Sigmoid colon (tissue), 7 donors: ENCODE measurements around the gene ANGPTL4. TPM values are rescaled to one million over a fixed set of nuclear protein-coding genes. Genes with fewer than 3 reads are reported as not detected.
"Not testable (repeated sequence)": the region's sequence is repeated elsewhere in the genome, so short reads cannot be mapped to it uniquely, and the experiment has no call there.

ENCODE experiments used
- DNase-seq: peaks from one replicate; pipeline ENCODE4 v3.0.0-alpha.2; 2019
- H3K27ac ChIP-seq, 4 donors: fragments of 200-600 bp; sonication (generic); one replicate each; pipeline ENCODE4 v1.5.1; 2016 to 2019; ENCODE audit warnings: mild to moderate bottlenecking in 1 of 4
- H3K27me3 ChIP-seq, 3 donors: fragments of 200-600 bp; sonication (generic); one replicate each; pipeline ENCODE4 v1.5.1; 2019; ENCODE audit warnings: mild to moderate bottlenecking in 1 of 3
- H3K36me3 ChIP-seq, 4 donors: fragments of 200-600 bp; sonication (generic); one replicate each; pipeline ENCODE4 v1.5.1; 2016 to 2019
- H3K4me1 ChIP-seq, 4 donors: fragments of 200-600 bp; sonication (generic); one replicate each; pipeline ENCODE4 v1.5.1; 2017 to 2019
- H3K4me3 ChIP-seq, 4 donors: fragments of 200-600 bp; sonication (generic); one replicate each; pipeline ENCODE4 v1.5.1; 2017 to 2019; ENCODE audit warnings: mild to moderate bottlenecking in 2 of 4, moderate library complexity in 1 of 4
- H3K9me3 ChIP-seq, 4 donors: fragments of 200-600 bp in 3 of 4; sonication (generic) in 3 of 4; one replicate each; pipeline versions ENCODE4 v1.5.1 to v1.6.1; 2013 to 2019
- CTCF ChIP-seq, 4 experiments: fragments of 450-650 bp in 3 of 4; fragments of 200-600 bp in 1 of 4; IDR thresholded peaks; one replicate each; pipeline ENCODE4 v1.5.1; 2016 to 2019; ENCODE audit warnings: antibody characterized with exemption in 4 of 4, mild to moderate bottlenecking in 3 of 4, moderate library complexity in 2 of 4
- EP300 ChIP-seq, 4 donors: sonication (generic); formaldehyde crosslinking; IDR thresholded peaks; one replicate each; pipeline ENCODE4 v1.6.1; 2017; ENCODE audit warnings: antibody characterized with exemption in 4 of 4
- POLR2A ChIP-seq, 2 donors: fragments of 450-650 bp; IDR thresholded peaks; one replicate each; pipeline ENCODE4 v1.6.1; 2016; ENCODE audit warnings: antibody characterized with exemption in 2 of 2, mild to moderate bottlenecking in 2 of 2, moderate library complexity in 2 of 2
- POLR2AphosphoS5 ChIP-seq, 4 donors: sonication (generic); formaldehyde crosslinking; IDR thresholded peaks; one replicate each; pipeline ENCODE4 v1.6.1; 2017; ENCODE audit warnings: antibody characterized with exemption in 4 of 4
- WGBS, 2 donors: extraction: QIAGEN DNeasy Blood & Tissue Kit; methylation state at CpG; one replicate each; pipeline ENCODE4 v1.1.7; 2013; 5-methylcytosine and 5-hydroxymethylcytosine counted together
- intact Hi-C: fragments of 100-400 bp; cut with DNase I; formaldehyde crosslinking; loops from one replicate; pipeline ENCODE4 v1.15.1; 2023
- polyA plus RNA-seq, 3 donors: library from polyadenylated mRNA; stranded (reverse); fragments of 200-250 nt; gene quantifications; one replicate each; pipeline ENCODE4 v1.2.3, GENCODE V29; 2013
- total RNA-seq, 4 donors: library from RNA; depleted of rRNA; stranded (reverse); fragments of >200 nt; gene quantifications; one replicate each; pipeline ENCODE4 v1.1.0, GENCODE V29; 2016
- donor health status: healthy with polysubstance abuse.
- donor health status: Bipolar disorder and iron deficiency.
- donor health status: healthy.

ANGPTL4 gene
- total and polyA plus RNA-seq, 7 donors: 2.3 to 31.6 (median 10.3) TPM

- DNase-seq: peak; percentile 95
- peak within 1 kb of the TSS; percentile 34 to 49 (median 43) for H3K4me3 ChIP-seq
- intact Hi-C loops: no loop called here
- H3K9me3 ChIP-seq: no peaks in the 10 kb centered on the region
- peaks cover 13 to 44% (median 40%) of the 10 kb centered on the region in 3 donors for H3K27me3 ChIP-seq
- WGBS, 2 donors: 2 to 5% methylated on average over 65 of the region's 65 CpGs
- H3K4me1 ChIP-seq: peaks cover 0 to 13% (median 8%) of the 10 kb centered on the region in 4 donors
- H3K27ac ChIP-seq: peak within 1 kb of the TSS; percentile 46 to 81 (median 63)
- no peaks in the 10 kb centered on the region for H3K36me3 ChIP-seq
- TF ChIP-seq POLR2A (IDR thresholded peaks at IDR 0.05): no peak
- peak; percentile 52 to 81 (median 68) for TF ChIP-seq POLR2AphosphoS5 (IDR thresholded peaks at IDR 0.05)
Measured at GRCh38 chr19:8342684-8343482, 21.1 kb upstream of the ANGPTL4 start, which contains the start of gene KANK3. Gene KANK3, minus strand, starts transcription at chr19:8343262. Its CDS starts 5,434 bp downstream, at chr19:8337828.

- no peaks in the 10 kb centered on the region for H3K9me3 ChIP-seq
- DNase-seq: no peak
- 32 to 45% methylated on average over 11 of the region's 11 CpGs for WGBS, 2 donors
- peaks cover 0 to 13% (median 8%) of the 10 kb centered on the region in 4 donors for H3K4me1 ChIP-seq
- no peaks in the 10 kb centered on the region for H3K36me3 ChIP-seq
- H3K4me3 ChIP-seq: peak overlapping the region in 3 of 4 donors; percentile 39 to 49 (median 47)
- no peak for TF ChIP-seq POLR2A (IDR thresholded peaks at IDR 0.05)
- TF ChIP-seq EP300 (IDR thresholded peaks at IDR 0.05): no peak
- no peak for TF ChIP-seq POLR2AphosphoS5 (IDR thresholded peaks at IDR 0.05)
- no peak for TF ChIP-seq CTCF (IDR thresholded peaks at IDR 0.05)
- intact Hi-C loops: no loop called here
- peak overlapping the region in 1 of 4 donors; percentile 81 for H3K27ac ChIP-seq
- peaks cover 13 to 42% (median 40%) of the 10 kb centered on the region in 3 donors for H3K27me3 ChIP-seq
Measured at GRCh38 chr19:8343483-8343844, 20.5 kb upstream of the ANGPTL4 start.

GRCh38 chr19:8349629-8350372 is 14.2 kb upstream of the ANGPTL4 start:
- intact Hi-C loops: not testable (repeated sequence)
- 63 to 76% methylated on average over 8 of the region's 8 CpGs for WGBS, 2 donors

GRCh38 chr19:8352134-8352827 is 11.7 kb upstream of the ANGPTL4 start:
- peak overlapping the region in 1 of 4 donors; percentile 20 for H3K4me3 ChIP-seq
- WGBS, 2 donors: 16 to 38% methylated on average over 10 of the region's 10 CpGs
- TF ChIP-seq EP300 (IDR thresholded peaks at IDR 0.05) (no peak), POLR2AphosphoS5 (IDR thresholded peaks at IDR 0.05) (no peak), POLR2A (IDR thresholded peaks at IDR 0.05) (no peak), CTCF (IDR thresholded peaks at IDR 0.05) (no peak)

More at GRCh38 chr19:8349629-8350372, 14.2 kb upstream of the ANGPTL4 start:
- H3K4me1 ChIP-seq: peaks cover 0 to 19% (median 7%) of the 10 kb centered on the region in 4 donors
- H3K9me3 ChIP-seq, H3K27ac ChIP-seq, H3K36me3 ChIP-seq, H3K4me3 ChIP-seq, DNase-seq, H3K27me3 ChIP-seq: not testable (repeated sequence)

GRCh38 chr19:8352845-8353244 is 11.1 kb upstream of the ANGPTL4 start:
- DNase-seq, H3K9me3 ChIP-seq, H3K36me3 ChIP-seq, H3K27me3 ChIP-seq, intact Hi-C loops: not testable (repeated sequence)
- Histone ChIP-seq H3K27ac (peak overlapping the region in 1 of 4 donors; percentile 4), H3K4me3 (peak overlapping the region in 1 of 4 donors; percentile 20), H3K4me1 (peaks cover 0 to 19% (median 7%) of the 10 kb centered on the region in 4 donors)
- WGBS, 2 donors: 36 to 65% methylated on average over 5 of the region's 5 CpGs

More at GRCh38 chr19:8352134-8352827, 11.7 kb upstream of the ANGPTL4 start:
- Histone ChIP-seq H3K9me3 (no peaks in the 10 kb centered on the region), H3K27me3 (peaks cover 0 to 5% (median 0%) of the 10 kb centered on the region in 3 donors), H3K4me1 (peaks cover 0 to 19% (median 7%) of the 10 kb centered on the region in 4 donors), H3K36me3 (no peaks in the 10 kb centered on the region), H3K27ac (no peak overlapping the region)
- DNase-seq: no peak
- intact Hi-C loops: no loop called here
